HuH-7 (cell line): ENCODE data around the gene GUCA2A.
"Not testable (repeated sequence)": the region's sequence is repeated elsewhere in the genome, so short reads cannot be mapped to it uniquely, and the experiment has no call there.

ENCODE experiments used
- DNase-seq: peaks from one replicate; pipeline ENCODE4 v3.0.0; 2011; ENCODE audit warnings: low spot score

GUCA2A gene

GRCh38 chr1:42164551-42165420 is at the start of gene GUCA2A:
GUCA2A (minus strand) TSS chr1:42164745; CDS start chr1:42164712, 33 bp downstream.
- no peak for DNase-seq

- DNase-seq, result no peak
These were observed 46.7 kb upstream of the GUCA2A start for GRCh38 chr1:42211224-42211623.

GRCh38 chr1:42210421-42211133 is 46.0 kb upstream of the GUCA2A start:
- no peak for DNase-seq

- no peak for DNase-seq
These were observed 45.1 kb upstream of the GUCA2A start for GRCh38 chr1:42209526-42210251.

GRCh38 chr1:42206930-42207329 is 42.4 kb upstream of the GUCA2A start:
- not testable (repeated sequence) for DNase-seq

GRCh38 chr1:42206164-42206563 is 41.6 kb upstream of the GUCA2A start:
- DNase-seq, result no peak

- no peak for DNase-seq
These were observed 37.4 kb upstream of the GUCA2A start for GRCh38 chr1:42201986-42202385.

GRCh38 chr1:42198251-42198650 is 33.7 kb upstream of the GUCA2A start:
- DNase-seq, result no peak

- DNase-seq, result no peak
These were observed 31.3 kb upstream of the GUCA2A start for GRCh38 chr1:42195841-42196240.

GRCh38 chr1:42192106-42192505 is 27.6 kb upstream of the GUCA2A start:
- DNase-seq, result no peak

GRCh38 chr1:42191319-42191718 is 26.8 kb upstream of the GUCA2A start:
- DNase-seq, result no peak

GRCh38 chr1:42189931-42190853 is 25.6 kb upstream of the GUCA2A start:
- DNase-seq, result no peak

GRCh38 chr1:42186152-42186551 is 21.6 kb upstream of the GUCA2A start:
- DNase-seq, result no peak

GRCh38 chr1:42184616-42185015 is 20.1 kb upstream of the GUCA2A start:
- DNase-seq, result no peak

GRCh38 chr1:42183957-42184268 is 19.4 kb upstream of the GUCA2A start:
- DNase-seq, result no peak

- DNase-seq, result no peak
These were observed 18.8 kb upstream of the GUCA2A start for GRCh38 chr1:42183210-42183956.

GRCh38 chr1:42181687-42182086 is 17.1 kb upstream of the GUCA2A start:
- DNase-seq, result no peak

GRCh38 chr1:42179900-42180329 is 15.4 kb upstream of the GUCA2A start:
- no peak for DNase-seq

- no peak for DNase-seq
These were observed 14.7 kb upstream of the GUCA2A start for GRCh38 chr1:42179275-42179674.

- no peak for DNase-seq
These were observed 13.7 kb upstream of the GUCA2A start for GRCh38 chr1:42178249-42178648.

- no peak for DNase-seq
These were observed 13.0 kb upstream of the GUCA2A start for GRCh38 chr1:42177541-42177981.
